GM23338 (cell line): ENCODE results near the gene COL4A2. TPM values are rescaled to one million over a fixed set of nuclear protein-coding genes. Genes with fewer than 3 reads are reported as not detected.

Source experiments
- ATAC-seq: fragments of 200-7000 bp; cut with Tn5 transposase; 3 replicates; pipeline ENCODE4 v1.9.1; 2020
- DNase-seq: peaks from one replicate; pipeline ENCODE4 v3.0.0-alpha.2; 2015; ENCODE audit warnings: low spot score
- H2AFZ ChIP-seq: fragments of 200-600 bp; sonication (generic); 2 replicates; pipeline ENCODE4 v1.8.0; 2016; ENCODE audit warnings: antibody characterized with exemption, mild to moderate bottlenecking, moderate library complexity
- H3F3A ChIP-seq: fragments of 200-600 bp; sonication (generic); replicated peaks from 2 replicates; pipeline ENCODE4 v1.8.0; 2017; ENCODE audit warnings: antibody characterized with exemption, mixed run types, low read depth
- H3K27ac ChIP-seq: fragments of 200-600 bp; sonication (generic); 2 replicates; pipeline ENCODE4 v1.6.1; 2016; ENCODE audit warnings: low read depth
- H3K27me3 ChIP-seq: fragments of 200-600 bp; sonication (generic); 2 replicates; pipeline ENCODE4 v1.8.0; 2016; ENCODE audit warnings: mild to moderate bottlenecking, mixed run types, moderate library complexity; ENCODE audit not compliant: insufficient read depth
- H3K36me3 ChIP-seq: fragments of 200-600 bp; sonication (generic); 2 replicates; pipeline ENCODE4 v1.8.0; 2016; ENCODE audit warnings: mild to moderate bottlenecking; ENCODE audit not compliant: insufficient read depth
- H3K4me1 ChIP-seq: fragments of 200-600 bp; sonication (generic); 2 replicates; pipeline ENCODE4 v1.8.0; 2016; ENCODE audit warnings: mild to moderate bottlenecking, moderate library complexity; ENCODE audit not compliant: insufficient read depth
- H3K4me2 ChIP-seq: fragments of 200-600 bp; sonication (generic); 2 replicates; pipeline ENCODE4 v1.7.1; 2017; ENCODE audit warnings: mixed run types
- H3K4me3 ChIP-seq: fragments of 200-600 bp; sonication (generic); 2 replicates; pipeline ENCODE4 v1.6.1; 2016; ENCODE audit warnings: mixed run types
- H3K79me2 ChIP-seq: fragments of 200-600 bp; sonication (generic); replicated peaks from 2 replicates; pipeline ENCODE4 v1.8.0; 2017; ENCODE audit warnings: mild to moderate bottlenecking; ENCODE audit not compliant: insufficient read depth
- H3K9me2 ChIP-seq: fragments of 200-600 bp; sonication (generic); 2 replicates; pipeline ENCODE4 v1.8.0; 2017; ENCODE audit not compliant: insufficient read depth
- H4K20me1 ChIP-seq: fragments of 200-600 bp; sonication (generic); replicated peaks from 2 replicates; pipeline ENCODE4 v1.8.0; 2017; ENCODE audit warnings: mild to moderate bottlenecking; ENCODE audit not compliant: insufficient read depth
- H3K27ac Mint-ChIP-seq: 2 replicates; pipeline ENCODE4 v1.8.0; 2020; ENCODE audit warnings: inconsistent platforms, mild to moderate bottlenecking, moderate library complexity, mixed read lengths
- H3K27me3 Mint-ChIP-seq: 3 replicates; pipeline ENCODE4 v1.8.0; 2022; ENCODE audit warnings: low read depth, mild to moderate bottlenecking, moderate library complexity, mixed read lengths, inconsistent platforms; ENCODE audit not compliant: insufficient read depth, poor library complexity
- H3K36me3 Mint-ChIP-seq: 3 replicates; pipeline ENCODE4 v1.8.0; 2021; ENCODE audit warnings: low read depth, mild to moderate bottlenecking, inconsistent platforms, moderate library complexity, mixed read lengths
- H3K4me1 Mint-ChIP-seq: 3 replicates; pipeline ENCODE4 v1.8.0; 2020; ENCODE audit warnings: mild to moderate bottlenecking, inconsistent platforms, mixed read lengths
- H3K4me3 Mint-ChIP-seq: 3 replicates; pipeline ENCODE4 v1.8.0; 2021; ENCODE audit warnings: moderate library complexity, mild to moderate bottlenecking, inconsistent platforms, mixed read lengths
- H3K9me3 Mint-ChIP-seq: 3 replicates; pipeline ENCODE4 v1.8.0; 2020; ENCODE audit warnings: moderate library complexity, mild to moderate bottlenecking, inconsistent platforms, mixed read lengths
- CREB1 ChIP-seq: fragments of 250-450 bp; sonication (Bioruptor Pico); IDR thresholded peaks from 2 replicates; pipeline ENCODE4 v1.5.0; 2020; ENCODE audit warnings: low read depth, mild to moderate bottlenecking, moderate library complexity
- EZH2 ChIP-seq: fragments of 200-600 bp; sonication (generic); IDR thresholded peaks from one replicate; pipeline ENCODE4 v1.8.0; 2017; ENCODE audit warnings: antibody characterized with exemption, mild to moderate bottlenecking, low read depth; ENCODE audit not compliant: unreplicated experiment
- EZH2phosphoT487 ChIP-seq: fragments of 200-600 bp; sonication (generic); IDR thresholded peaks from one replicate; pipeline ENCODE4 v1.8.1; 2018; ENCODE audit warnings: antibody characterized with exemption; ENCODE audit not compliant: unreplicated experiment
- JUNB ChIP-seq: IDR thresholded peaks from one replicate; pipeline ENCODE4 v1.6.1; 2016; ENCODE audit warnings: antibody characterized with exemption; ENCODE audit not compliant: unreplicated experiment
- NANOG ChIP-seq: IDR thresholded peaks from 2 replicates; pipeline ENCODE4 v1.6.1; 2016; ENCODE audit warnings: antibody characterized with exemption, borderline replicate concordance
- POLR2AphosphoS5 ChIP-seq: IDR thresholded peaks from 2 replicates; pipeline ENCODE4 v1.6.1; 2016; ENCODE audit warnings: antibody characterized with exemption, low read depth
- STAT1 ChIP-seq: IDR thresholded peaks from one replicate; pipeline ENCODE4 v1.6.1; 2016; ENCODE audit warnings: antibody characterized with exemption; ENCODE audit not compliant: unreplicated experiment
- ZNF114 ChIP-seq: fragments of 250-450 bp; sonication (Bioruptor Pico); IDR thresholded peaks from 2 replicates; pipeline ENCODE4 v1.5.0; 2020; ENCODE audit warnings: mild to moderate bottlenecking, moderate library complexity
- ZNF331 ChIP-seq: fragments of 250-450 bp; sonication (Bioruptor Pico); IDR thresholded peaks from 2 replicates; pipeline ENCODE4 v1.5.0; 2020; ENCODE audit warnings: low read depth, mild to moderate bottlenecking, moderate library complexity
- polyA plus RNA-seq: library from polyadenylated mRNA; unstranded; fragments of >200 nt; fragmentation: Nextera tagmentation; extraction: Ambion mirVana; gene quantifications from 2 replicates; pipeline ENCODE4 v1.2.1, GENCODE V29; 2016
- total RNA-seq: library from RNA; depleted of rRNA; stranded (reverse); fragments of >200 nt; shearing (Covaris generic); gene quantifications from 2 replicates; pipeline ENCODE4 v1.2.3, GENCODE V29; 2014
- TF ChIP-seq, protein P1 (sequence below): IDR thresholded peaks from 2 replicates; pipeline ENCODE4 v1.6.1; 2016; ENCODE audit warnings: antibody characterized with exemption
- TF ChIP-seq, protein P2 (sequence below): IDR thresholded peaks from one replicate; pipeline ENCODE4 v1.6.1; 2018; ENCODE audit warnings: antibody characterized with exemption; ENCODE audit not compliant: unreplicated experiment
- TF ChIP-seq, protein P3 (sequence below): fragments of 250-450 bp; sonication (Bioruptor Pico); IDR thresholded peaks from 2 replicates; pipeline ENCODE4 v1.5.0; 2020; ENCODE audit warnings: mild to moderate bottlenecking, moderate library complexity

COL4A2 gene
- total and polyA plus RNA-seq, 2 experiments from 2014 or later: 37.4 to 131 TPM

DNA sequence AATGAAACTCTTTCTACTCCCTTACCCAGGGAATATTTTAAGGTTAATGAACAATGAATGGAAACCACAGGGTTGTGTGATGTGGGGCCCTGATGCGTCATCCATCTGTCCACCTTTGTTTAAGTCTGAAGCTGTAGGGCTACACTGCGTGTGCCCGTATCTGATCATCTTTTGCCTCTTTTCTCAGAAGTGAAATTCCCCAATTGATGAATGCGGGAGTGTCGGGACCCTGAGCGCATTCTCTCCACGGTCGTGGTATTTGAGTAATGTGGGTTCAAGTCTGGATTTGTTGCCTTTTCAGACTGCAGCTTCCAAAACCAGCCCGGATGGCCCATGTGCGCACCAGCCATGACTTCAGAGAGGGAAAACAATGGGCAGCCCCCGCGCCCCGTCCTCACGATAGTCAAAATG, 112.3 kb downstream of the COL4A2 start:
- H3K36me3 Mint-ChIP-seq: no peaks in the 10 kb centered on the region; the same call in 2 of the 3 replicates
- H3K27ac ChIP-seq: no peak overlapping the region
- ATAC-seq (no peak), DNase-seq (no peak)
- no peak for TF ChIP-seq EZH2phosphoT487
- TF ChIP-seq, protein P1, sequence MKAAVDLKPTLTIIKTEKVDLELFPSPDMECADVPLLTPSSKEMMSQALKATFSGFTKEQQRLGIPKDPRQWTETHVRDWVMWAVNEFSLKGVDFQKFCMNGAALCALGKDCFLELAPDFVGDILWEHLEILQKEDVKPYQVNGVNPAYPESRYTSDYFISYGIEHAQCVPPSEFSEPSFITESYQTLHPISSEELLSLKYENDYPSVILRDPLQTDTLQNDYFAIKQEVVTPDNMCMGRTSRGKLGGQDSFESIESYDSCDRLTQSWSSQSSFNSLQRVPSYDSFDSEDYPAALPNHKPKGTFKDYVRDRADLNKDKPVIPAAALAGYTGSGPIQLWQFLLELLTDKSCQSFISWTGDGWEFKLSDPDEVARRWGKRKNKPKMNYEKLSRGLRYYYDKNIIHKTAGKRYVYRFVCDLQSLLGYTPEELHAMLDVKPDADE: no peak
- no peak for TF ChIP-seq NANOG
- peaks cover 17% of the 10 kb centered on the region for H3K4me1 Mint-ChIP-seq
- H2AFZ ChIP-seq: no peak overlapping the region
- no peak overlapping the region for H3K4me2 ChIP-seq
- H3K9me2 ChIP-seq: no peaks in the 10 kb centered on the region
- H3K79me2 ChIP-seq: no peaks in the 10 kb centered on the region
- H3K27me3 ChIP-seq: no peaks in the 10 kb centered on the region
- no peak overlapping the region for H3K4me3 ChIP-seq
- H4K20me1 ChIP-seq: peaks cover 6% of the 10 kb centered on the region; the same call in 1 of the 2 replicates
- peaks cover 6% of the 10 kb centered on the region for H3K27me3 Mint-ChIP-seq
- H3K4me1 ChIP-seq: no peaks in the 10 kb centered on the region; the same call in 1 of the 2 replicates
- no peaks in the 10 kb centered on the region for H3K36me3 ChIP-seq
- H3K27ac Mint-ChIP-seq: peak overlapping the region; percentile 87
- H3F3A ChIP-seq: no peaks in the 10 kb centered on the region
- H3K9me3 Mint-ChIP-seq: no peaks in the 10 kb centered on the region
- H3K4me3 Mint-ChIP-seq: no peak overlapping the region

DNA sequence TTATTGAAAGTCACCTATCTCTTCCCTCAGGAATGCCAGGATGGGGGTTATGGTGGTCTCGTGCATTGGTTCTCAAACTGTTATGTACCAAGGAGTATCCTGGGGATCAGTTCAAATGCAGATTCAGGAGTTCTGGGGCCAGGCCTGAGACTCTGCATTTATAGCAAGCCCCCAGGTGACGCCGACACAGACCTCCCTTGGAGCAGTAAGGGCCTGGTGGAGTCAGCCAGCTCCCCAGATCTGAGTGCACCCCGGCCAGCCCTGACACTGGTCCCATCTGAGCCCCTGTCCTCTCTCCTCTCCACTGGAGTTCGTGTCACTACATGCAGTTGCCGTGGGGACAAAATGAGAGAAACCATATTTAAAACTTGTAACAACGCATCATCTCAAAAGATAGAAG, 112.9 kb downstream of the COL4A2 start:
- Mint-ChIP-seq H3K4me1 (peaks cover 17% of the 10 kb centered on the region), H3K9me3 (no peaks in the 10 kb centered on the region), H3K4me3 (no peak overlapping the region), H3K36me3 (no peaks in the 10 kb centered on the region; the same call in 2 of the 3 replicates), H3K27me3 (peaks cover 6% of the 10 kb centered on the region), H3K27ac (no peak overlapping the region; the same call in 1 of the 2 replicates)
- H3K9me2 ChIP-seq: no peaks in the 10 kb centered on the region
- no peak overlapping the region for H2AFZ ChIP-seq
- DNase-seq (no peak), ATAC-seq (no peak)
- no peaks in the 10 kb centered on the region for H3K36me3 ChIP-seq
- no peaks in the 10 kb centered on the region for H3F3A ChIP-seq
- no peak overlapping the region for H3K4me3 ChIP-seq
- peaks cover 6% of the 10 kb centered on the region; the same call in 1 of the 2 replicates for H4K20me1 ChIP-seq
- H3K27ac ChIP-seq: no peak overlapping the region
- H3K27me3 ChIP-seq: no peaks in the 10 kb centered on the region
- no peaks in the 10 kb centered on the region for H3K79me2 ChIP-seq
- H3K4me1 ChIP-seq: no peaks in the 10 kb centered on the region; the same call in 1 of the 2 replicates
- H3K4me2 ChIP-seq: no peak overlapping the region
- no peak for TF ChIP-seq EZH2phosphoT487
- TF ChIP-seq, protein P2, sequence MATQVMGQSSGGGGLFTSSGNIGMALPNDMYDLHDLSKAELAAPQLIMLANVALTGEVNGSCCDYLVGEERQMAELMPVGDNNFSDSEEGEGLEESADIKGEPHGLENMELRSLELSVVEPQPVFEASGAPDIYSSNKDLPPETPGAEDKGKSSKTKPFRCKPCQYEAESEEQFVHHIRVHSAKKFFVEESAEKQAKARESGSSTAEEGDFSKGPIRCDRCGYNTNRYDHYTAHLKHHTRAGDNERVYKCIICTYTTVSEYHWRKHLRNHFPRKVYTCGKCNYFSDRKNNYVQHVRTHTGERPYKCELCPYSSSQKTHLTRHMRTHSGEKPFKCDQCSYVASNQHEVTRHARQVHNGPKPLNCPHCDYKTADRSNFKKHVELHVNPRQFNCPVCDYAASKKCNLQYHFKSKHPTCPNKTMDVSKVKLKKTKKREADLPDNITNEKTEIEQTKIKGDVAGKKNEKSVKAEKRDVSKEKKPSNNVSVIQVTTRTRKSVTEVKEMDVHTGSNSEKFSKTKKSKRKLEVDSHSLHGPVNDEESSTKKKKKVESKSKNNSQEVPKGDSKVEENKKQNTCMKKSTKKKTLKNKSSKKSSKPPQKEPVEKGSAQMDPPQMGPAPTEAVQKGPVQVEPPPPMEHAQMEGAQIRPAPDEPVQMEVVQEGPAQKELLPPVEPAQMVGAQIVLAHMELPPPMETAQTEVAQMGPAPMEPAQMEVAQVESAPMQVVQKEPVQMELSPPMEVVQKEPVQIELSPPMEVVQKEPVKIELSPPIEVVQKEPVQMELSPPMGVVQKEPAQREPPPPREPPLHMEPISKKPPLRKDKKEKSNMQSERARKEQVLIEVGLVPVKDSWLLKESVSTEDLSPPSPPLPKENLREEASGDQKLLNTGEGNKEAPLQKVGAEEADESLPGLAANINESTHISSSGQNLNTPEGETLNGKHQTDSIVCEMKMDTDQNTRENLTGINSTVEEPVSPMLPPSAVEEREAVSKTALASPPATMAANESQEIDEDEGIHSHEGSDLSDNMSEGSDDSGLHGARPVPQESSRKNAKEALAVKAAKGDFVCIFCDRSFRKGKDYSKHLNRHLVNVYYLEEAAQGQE: no peak
- TF ChIP-seq STAT1: no peak
- no peak for TF ChIP-seq CREB1 (CRISPR knock-in tag)
- no peak for TF ChIP-seq ZNF114 (CRISPR knock-in tag)
- TF ChIP-seq, protein P3, sequence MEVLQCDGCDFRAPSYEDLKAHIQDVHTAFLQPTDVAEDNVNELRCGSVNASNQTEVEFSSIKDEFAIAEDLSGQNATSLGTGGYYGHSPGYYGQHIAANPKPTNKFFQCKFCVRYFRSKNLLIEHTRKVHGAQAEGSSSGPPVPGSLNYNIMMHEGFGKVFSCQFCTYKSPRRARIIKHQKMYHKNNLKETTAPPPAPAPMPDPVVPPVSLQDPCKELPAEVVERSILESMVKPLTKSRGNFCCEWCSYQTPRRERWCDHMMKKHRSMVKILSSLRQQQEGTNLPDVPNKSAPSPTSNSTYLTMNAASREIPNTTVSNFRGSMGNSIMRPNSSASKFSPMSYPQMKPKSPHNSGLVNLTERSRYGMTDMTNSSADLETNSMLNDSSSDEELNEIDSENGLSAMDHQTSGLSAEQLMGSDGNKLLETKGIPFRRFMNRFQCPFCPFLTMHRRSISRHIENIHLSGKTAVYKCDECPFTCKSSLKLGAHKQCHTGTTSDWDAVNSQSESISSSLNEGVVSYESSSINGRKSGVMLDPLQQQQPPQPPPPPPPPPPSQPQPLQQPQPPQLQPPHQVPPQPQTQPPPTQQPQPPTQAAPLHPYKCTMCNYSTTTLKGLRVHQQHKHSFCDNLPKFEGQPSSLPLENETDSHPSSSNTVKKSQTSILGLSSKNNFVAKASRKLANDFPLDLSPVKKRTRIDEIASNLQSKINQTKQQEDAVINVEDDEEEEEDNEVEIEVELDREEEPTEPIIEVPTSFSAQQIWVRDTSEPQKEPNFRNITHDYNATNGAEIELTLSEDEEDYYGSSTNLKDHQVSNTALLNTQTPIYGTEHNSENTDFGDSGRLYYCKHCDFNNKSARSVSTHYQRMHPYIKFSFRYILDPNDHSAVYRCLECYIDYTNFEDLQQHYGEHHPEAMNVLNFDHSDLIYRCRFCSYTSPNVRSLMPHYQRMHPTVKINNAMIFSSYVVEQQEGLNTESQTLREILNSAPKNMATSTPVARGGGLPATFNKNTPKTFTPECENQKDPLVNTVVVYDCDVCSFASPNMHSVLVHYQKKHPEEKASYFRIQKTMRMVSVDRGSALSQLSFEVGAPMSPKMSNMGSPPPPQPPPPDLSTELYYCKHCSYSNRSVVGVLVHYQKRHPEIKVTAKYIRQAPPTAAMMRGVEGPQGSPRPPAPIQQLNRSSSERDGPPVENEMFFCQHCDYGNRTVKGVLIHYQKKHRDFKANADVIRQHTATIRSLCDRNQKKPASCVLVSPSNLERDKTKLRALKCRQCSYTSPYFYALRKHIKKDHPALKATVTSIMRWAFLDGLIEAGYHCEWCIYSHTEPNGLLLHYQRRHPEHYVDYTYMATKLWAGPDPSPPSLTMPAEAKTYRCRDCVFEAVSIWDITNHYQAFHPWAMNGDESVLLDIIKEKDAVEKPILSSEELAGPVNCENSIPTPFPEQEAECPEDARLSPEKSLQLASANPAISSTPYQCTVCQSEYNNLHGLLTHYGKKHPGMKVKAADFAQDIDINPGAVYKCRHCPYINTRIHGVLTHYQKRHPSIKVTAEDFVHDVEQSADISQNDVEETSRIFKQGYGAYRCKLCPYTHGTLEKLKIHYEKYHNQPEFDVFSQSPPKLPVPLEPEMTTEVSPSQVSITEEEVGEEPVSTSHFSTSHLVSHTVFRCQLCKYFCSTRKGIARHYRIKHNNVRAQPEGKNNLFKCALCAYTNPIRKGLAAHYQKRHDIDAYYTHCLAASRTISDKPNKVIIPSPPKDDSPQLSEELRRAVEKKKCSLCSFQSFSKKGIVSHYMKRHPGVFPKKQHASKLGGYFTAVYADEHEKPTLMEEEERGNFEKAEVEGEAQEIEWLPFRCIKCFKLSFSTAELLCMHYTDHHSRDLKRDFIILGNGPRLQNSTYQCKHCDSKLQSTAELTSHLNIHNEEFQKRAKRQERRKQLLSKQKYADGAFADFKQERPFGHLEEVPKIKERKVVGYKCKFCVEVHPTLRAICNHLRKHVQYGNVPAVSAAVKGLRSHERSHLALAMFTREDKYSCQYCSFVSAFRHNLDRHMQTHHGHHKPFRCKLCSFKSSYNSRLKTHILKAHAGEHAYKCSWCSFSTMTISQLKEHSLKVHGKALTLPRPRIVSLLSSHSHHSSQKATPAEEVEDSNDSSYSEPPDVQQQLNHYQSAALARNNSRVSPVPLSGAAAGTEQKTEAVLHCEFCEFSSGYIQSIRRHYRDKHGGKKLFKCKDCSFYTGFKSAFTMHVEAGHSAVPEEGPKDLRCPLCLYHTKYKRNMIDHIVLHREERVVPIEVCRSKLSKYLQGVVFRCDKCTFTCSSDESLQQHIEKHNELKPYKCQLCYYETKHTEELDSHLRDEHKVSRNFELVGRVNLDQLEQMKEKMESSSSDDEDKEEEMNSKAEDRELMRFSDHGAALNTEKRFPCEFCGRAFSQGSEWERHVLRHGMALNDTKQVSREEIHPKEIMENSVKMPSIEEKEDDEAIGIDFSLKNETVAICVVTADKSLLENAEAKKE (CRISPR knock-in tag): no peak
- TF ChIP-seq POLR2AphosphoS5: no peak
- no peak for TF ChIP-seq EZH2
- TF ChIP-seq NANOG: no peak
- no peak for TF ChIP-seq JUNB
- TF ChIP-seq ZNF331: no peak
